ENCODE results near the gene METTL16.

- TF ChIP-seq CTCF (IDR thresholded peaks at IDR 0.05; ENCODE audit: insufficient read depth, low read length, poor library complexity, severe bottlenecking) (no peak), EZH2phosphoT487 (conservative IDR thresholded peaks at IDR 0.05; ENCODE audit: low read length) (no peak)
Measured at GRCh38 chr17:2399572-2400473, 111.9 kb downstream of the METTL16 start.
